ENCODE measurements around the gene STAT4. TPM values are rescaled to one million over a fixed set of nuclear protein-coding genes. Genes with fewer than 3 reads are reported as not detected.

STAT4 gene
- total RNA-seq, 1 donor from 2014 or later = 0.76 TPM

DNA sequence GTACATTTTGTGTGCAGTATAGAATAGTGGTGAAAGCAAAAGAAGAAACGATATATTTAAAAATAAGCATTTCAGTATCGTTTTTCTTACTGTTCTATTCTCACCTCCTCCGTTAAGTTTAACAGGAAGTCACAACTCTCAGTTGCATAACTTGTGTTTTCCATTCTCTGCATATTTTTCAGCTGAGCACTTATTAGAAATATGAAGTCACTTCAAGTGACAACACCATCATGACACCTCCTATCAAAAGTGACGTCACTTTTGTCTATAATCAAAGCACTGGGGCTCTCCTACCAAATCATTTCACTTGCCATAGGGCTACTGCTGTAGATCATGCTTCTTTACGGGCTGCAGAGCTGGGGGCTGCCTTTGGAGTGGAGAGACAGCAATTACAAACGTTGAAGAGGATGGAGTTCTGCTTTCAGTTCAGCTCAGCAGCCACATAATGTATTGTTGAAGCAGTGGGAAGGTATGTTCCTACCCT lies 36.3 kb downstream of the STAT4 start:
- ATAC-seq (no peak), DNase-seq (ENCODE audit: missing footprints) (no peak)
- intact Hi-C loops (cut with DNase I) = no loop called here

DNA sequence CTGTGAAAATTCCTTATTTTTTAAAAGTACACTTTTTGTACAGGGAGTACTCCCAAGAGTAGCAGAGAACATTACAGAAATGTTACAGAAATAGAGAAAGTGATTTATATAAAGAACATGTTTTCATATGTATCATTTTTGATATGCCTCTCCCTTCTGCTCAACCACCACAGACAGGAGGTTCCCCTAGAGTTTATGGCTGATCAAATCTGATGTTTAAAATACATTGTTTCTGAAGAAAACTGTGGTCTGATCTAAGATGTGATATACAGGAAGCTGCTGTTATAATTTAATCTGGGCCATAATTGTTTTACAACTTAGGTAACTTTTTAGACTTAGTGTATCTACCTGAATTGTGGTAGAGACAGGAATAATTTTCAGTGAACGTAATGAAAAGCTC lies 37.0 kb downstream of the STAT4 start:
- no peak for DNase-seq (ENCODE audit: missing footprints)
- no peak for ATAC-seq
- intact Hi-C loops (cut with DNase I) = no loop called here

DNA sequence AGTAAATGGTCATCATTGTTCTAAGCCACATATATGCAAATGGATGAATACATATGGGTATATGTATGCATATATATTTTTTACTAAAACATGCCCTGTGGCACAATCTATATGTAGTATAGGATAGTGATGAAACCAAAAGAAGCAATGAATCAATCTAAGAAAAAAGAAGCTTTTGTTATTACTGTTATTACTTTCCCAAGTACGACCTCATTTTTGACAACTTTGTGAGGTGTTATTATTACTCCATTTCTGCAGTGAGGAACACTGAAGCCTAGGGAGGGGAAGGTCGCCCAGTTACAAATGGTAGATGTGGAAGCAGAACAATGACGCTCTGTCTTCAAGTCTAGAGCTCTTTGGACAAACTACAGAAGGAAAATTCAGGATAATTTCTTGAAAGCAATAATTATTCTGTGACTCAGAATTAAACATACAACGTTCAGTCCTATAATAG lies 38.3 kb downstream of the STAT4 start:
- no peak for ATAC-seq
- no peak for DNase-seq (ENCODE audit: missing footprints)
- intact Hi-C loops (cut with DNase I) = no loop called here

GRCh38 chr2:191109888-191110287 lies 40.9 kb downstream of the STAT4 start:
- ATAC-seq = no peak
- no peak for DNase-seq (ENCODE audit: missing footprints)
- intact Hi-C loops (cut with DNase I) = no loop called here

GRCh38 chr2:191108331-191108730 lies 42.5 kb downstream of the STAT4 start:
- intact Hi-C loops (cut with DNase I) = no loop called here
- DNase-seq (ENCODE audit: missing footprints) (no peak), ATAC-seq (no peak)

DNA sequence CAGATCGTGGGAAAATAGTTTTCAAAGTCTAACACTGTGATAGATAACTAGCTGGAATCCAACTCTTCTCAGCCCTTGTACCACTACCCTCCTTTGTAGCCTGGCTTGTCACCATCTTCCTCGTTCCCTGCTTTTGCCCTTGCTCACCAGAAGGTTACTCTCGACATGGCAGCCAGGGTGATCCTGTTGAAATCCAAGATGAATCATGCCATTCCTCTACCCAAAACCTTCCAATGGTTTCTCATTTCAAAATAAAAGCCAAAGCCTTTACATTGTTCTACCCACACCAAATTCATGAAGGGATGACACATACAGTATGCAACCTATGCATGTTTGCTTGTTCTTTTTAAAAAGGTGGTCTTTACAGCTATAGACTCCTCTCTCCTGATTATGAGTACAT lies 45.7 kb downstream of the STAT4 start:
- intact Hi-C loops (cut with DNase I) = no loop called here
- ATAC-seq (no peak), DNase-seq (ENCODE audit: missing footprints) (no peak)

DNA sequence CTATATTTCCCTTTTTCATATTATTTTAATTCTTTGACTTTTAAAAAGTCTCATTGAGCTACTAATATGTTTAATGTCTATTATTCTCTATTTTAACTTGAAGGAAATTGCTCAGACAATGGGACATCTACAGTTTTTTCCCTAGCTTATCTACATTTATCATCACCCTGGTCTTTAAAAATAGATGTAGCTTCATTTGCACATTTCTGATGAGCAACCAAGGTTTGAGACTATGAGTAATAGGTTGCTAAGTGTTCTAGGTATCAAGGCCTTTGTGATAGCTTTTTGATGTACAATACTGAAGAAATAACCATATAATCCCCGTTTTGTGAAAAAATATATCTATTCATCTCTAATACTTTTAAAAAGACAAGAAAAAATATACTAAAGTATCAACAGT lies 47.0 kb downstream of the STAT4 start:
- intact Hi-C loops (cut with DNase I) = no loop called here
- no peak for ATAC-seq

DNA sequence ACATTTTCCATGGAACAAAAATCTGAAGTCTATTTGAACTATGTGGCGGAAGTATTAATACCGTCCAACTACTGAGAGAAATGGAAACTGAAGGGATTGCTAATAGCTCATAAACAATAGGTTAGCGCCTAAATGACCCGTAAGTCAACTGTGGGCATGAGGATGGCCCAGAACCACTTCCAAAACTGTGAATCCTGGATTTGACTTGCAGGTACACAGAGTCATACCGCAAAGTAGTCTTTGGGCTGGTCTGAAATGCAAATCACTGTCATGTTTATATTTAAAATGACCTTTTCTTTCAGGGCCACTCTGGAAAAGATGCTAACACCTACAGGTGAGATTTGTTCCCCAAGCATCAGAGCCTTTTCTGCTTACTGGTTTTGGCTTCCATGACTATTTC lies 50.6 kb downstream of the STAT4 start:
- no peak for DNase-seq (ENCODE audit: missing footprints)
- intact Hi-C loops (cut with DNase I) = no loop called here
- no peak for ATAC-seq

More for the DNA sequence above, 47.0 kb downstream of the STAT4 start:
- DNase-seq (ENCODE audit: missing footprints) = no peak

DNA sequence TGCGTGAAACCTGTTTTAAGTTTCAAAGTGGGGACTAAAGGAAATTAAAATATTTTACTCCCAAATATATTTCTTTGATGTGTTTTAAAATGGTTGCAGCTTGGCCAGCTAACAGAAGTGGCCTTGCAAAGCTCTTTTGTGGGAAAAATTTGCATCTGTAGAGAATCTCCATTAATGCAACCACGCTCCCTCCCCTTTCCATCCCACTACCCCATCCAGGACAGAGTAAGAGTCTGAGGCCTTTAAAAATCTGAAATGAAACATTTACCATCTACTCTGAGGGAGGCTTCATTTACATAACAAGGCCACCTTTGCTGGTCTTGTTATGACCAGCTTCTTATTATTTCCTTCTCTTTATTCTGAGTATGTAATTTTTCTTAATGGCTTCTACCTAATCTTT lies 63.5 kb downstream of the STAT4 start:
- intact Hi-C loops (cut with DNase I) = no loop called here
- no peak for DNase-seq (ENCODE audit: missing footprints)
- no peak for ATAC-seq

DNA sequence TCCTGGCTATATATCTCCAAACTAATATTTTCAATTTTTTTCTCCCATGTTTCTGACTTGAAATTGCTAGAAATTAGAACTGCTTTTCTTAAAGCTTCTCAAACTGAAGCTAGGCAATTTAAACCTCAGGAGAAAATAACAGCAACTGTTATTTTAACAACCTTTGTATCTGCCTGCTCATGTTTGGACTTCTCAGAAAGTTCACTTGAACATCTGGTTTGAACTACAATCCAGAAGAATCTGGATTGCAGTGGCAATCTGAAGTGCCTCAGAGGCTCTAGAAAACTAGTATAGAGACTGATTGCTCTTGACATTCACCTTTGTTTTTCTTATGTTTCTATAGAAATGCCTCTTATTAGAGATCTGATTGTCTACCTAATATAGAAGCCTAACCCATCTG lies 64.1 kb downstream of the STAT4 start:
- ATAC-seq (no peak), DNase-seq (ENCODE audit: missing footprints) (no peak)
- intact Hi-C loops (cut with DNase I) = no loop called here

- ATAC-seq (no peak), DNase-seq (ENCODE audit: missing footprints) (no peak)
- intact Hi-C loops (cut with DNase I) = no loop called here
Measured at GRCh38 chr2:191083540-191083939, 67.3 kb downstream of the STAT4 start.

GRCh38 chr2:191082321-191082720 lies 68.5 kb downstream of the STAT4 start:
- DNase-seq (ENCODE audit: missing footprints) (no peak), ATAC-seq (no peak)
- intact Hi-C loops (cut with DNase I) = no loop called here

- DNase-seq (ENCODE audit: missing footprints) = no peak
- ATAC-seq = no peak
- intact Hi-C loops (cut with DNase I) = no loop called here
Measured at GRCh38 chr2:191081411-191082155, 69.2 kb downstream of the STAT4 start.

DNA sequence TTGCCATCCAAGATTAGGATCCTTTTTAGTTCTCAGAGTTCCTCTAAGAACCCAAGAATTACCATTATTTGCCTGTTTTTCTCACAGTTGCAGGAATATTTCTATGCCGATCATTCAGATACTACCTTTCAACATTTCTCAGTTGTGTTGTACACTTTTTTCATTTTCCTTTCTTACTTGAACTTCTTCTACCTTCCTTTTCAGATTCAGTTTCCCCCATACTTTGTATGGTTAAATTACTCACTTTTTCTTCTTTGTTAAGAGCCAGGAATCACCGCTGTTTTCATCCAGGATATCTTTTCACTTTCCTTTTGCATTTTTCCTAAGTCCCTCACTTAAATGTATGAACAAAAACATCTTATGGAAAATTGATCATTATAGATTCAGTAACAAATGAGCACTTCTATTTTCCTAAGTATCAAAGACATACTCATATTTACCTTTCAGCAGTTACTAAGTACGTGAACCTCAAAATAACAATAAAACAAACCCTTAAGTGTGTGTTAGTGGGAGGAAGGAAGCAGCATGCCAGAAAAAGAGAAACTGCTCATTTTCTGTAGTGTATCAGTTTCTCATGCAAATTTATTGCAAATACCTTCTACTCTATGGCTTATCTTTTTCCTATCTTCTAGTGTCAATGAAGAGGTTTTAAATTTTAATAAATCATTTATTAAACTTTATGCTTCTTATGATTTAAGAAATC lies 72.5 kb downstream of the STAT4 start:
- DNase-seq (ENCODE audit: missing footprints) (no peak), ATAC-seq (no peak)
- intact Hi-C loops (cut with DNase I) = no loop called here

GRCh38 chr2:191070276-191070675 lies 80.5 kb downstream of the STAT4 start:
- ATAC-seq = no peak
- intact Hi-C loops (cut with DNase I) = no loop called here
- DNase-seq (ENCODE audit: missing footprints) = no peak

DNA sequence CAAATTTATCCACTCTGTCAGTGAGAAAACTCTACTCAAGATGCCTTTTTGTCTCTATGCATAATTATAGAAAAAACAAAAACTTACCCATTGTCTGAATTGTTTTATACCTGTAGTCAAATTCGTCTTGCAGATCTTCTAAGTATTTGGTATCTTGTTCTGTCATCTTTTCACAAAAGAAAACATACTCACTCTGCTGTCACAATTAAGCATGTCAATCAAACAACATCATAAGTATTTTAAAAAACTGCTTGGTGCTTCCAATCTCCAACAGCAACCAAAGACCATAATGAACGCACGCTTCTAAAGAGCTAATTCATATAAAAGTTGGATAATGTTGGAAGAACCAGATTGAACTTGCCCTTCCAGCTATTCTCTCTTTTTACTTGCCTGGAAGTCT lies 81.2 kb downstream of the STAT4 start:
- intact Hi-C loops (cut with DNase I) = no loop called here
- DNase-seq (ENCODE audit: missing footprints) (no peak), ATAC-seq (no peak)

- no peak for DNase-seq (ENCODE audit: missing footprints)
- no peak for ATAC-seq
- intact Hi-C loops (cut with DNase I) = no loop called here
Measured at GRCh38 chr2:191066919-191067233, 83.9 kb downstream of the STAT4 start.

GRCh38 chr2:191066197-191066918 lies 84.4 kb downstream of the STAT4 start:
- intact Hi-C loops (cut with DNase I) = no loop called here
- DNase-seq (ENCODE audit: missing footprints) (no peak), ATAC-seq (peak; percentile 48)

GRCh38 chr2:191065785-191066184 lies 85.0 kb downstream of the STAT4 start:
- intact Hi-C loops (cut with DNase I) = no loop called here
- DNase-seq (ENCODE audit: missing footprints) (no peak), ATAC-seq (no peak)

GRCh38 chr2:191064590-191064989 lies 86.2 kb downstream of the STAT4 start:
- DNase-seq (ENCODE audit: missing footprints) (no peak), ATAC-seq (no peak)
- intact Hi-C loops (cut with DNase I) = no loop called here
